22Rv1 (cell line): ENCODE measurements around the gene DPP3.

Source experiments
- ZFX ChIP-seq: fragments of 450-650 bp; IDR thresholded peaks from 2 replicates; pipeline ENCODE4 v1.6.1; 2017; ENCODE audit warnings: antibody characterized with exemption, borderline replicate concordance
- TF ChIP-seq, protein P1 (sequence below): fragments of 450-650 bp; IDR thresholded peaks from 2 replicates; pipeline ENCODE4 v1.5.1; 2017; ENCODE audit warnings: mild to moderate bottlenecking

DNA sequence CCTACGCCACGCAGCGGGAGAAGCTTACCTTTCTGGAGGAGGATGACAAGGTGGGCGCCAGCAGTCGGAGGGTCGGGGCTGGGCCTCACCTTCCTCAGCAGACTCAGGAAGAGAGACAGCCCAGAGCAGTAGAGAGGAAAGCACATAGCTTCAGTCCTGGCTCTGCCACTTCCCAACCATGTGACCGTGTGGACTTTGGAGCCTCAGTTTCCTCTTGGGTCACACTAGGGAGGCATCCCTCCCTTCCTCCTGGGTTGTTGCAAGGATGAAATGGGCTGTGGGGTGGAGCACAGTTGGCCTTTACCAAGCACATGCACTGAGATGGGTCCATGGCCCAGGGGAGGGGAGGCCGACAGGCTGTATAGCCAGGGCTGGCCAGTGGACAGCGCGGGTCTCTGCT, 12.9 kb downstream of the DPP3 start:
- TF ChIP-seq, protein P1, sequence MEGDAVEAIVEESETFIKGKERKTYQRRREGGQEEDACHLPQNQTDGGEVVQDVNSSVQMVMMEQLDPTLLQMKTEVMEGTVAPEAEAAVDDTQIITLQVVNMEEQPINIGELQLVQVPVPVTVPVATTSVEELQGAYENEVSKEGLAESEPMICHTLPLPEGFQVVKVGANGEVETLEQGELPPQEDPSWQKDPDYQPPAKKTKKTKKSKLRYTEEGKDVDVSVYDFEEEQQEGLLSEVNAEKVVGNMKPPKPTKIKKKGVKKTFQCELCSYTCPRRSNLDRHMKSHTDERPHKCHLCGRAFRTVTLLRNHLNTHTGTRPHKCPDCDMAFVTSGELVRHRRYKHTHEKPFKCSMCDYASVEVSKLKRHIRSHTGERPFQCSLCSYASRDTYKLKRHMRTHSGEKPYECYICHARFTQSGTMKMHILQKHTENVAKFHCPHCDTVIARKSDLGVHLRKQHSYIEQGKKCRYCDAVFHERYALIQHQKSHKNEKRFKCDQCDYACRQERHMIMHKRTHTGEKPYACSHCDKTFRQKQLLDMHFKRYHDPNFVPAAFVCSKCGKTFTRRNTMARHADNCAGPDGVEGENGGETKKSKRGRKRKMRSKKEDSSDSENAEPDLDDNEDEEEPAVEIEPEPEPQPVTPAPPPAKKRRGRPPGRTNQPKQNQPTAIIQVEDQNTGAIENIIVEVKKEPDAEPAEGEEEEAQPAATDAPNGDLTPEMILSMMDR: no peak
- no peak for TF ChIP-seq ZFX
